Stimulated activated CD8-positive, alpha-beta memory T cell treated with anti-CD3 and anti-CD28 coated beads, Interleukin-12 subunit alpha, Interleukin-12 subunit beta, amount 100 ng/mL, for 24 hours (primary cell): ENCODE data around the gene ASF1B.

Experiments
- DNase-seq: peaks from one replicate; pipeline ENCODE4 v3.0.0-alpha.2; 2020; ENCODE audit errors: extremely low read depth

The ASF1B gene

GRCh38 chr19:14138576-14139265 is 2.3 kb upstream of the ASF1B start:
- DNase-seq: no peak

GRCh38 chr19:14135985-14136508 is 342 bp downstream of the ASF1B start:
- DNase-seq: no peak

- DNase-seq: no peak
These were observed 1.0 kb downstream of the ASF1B start for GRCh38 chr19:14135355-14135754.

- no peak for DNase-seq
These were observed 8.4 kb downstream of the ASF1B start for GRCh38 chr19:14127929-14128509.

- no peak for DNase-seq
These were observed 9.2 kb downstream of the ASF1B start for GRCh38 chr19:14127176-14127575.

GRCh38 chr19:14122924-14123323 is 13.5 kb downstream of the ASF1B start:
- DNase-seq: no peak

GRCh38 chr19:14120497-14120780 is 15.9 kb downstream of the ASF1B start:
- DNase-seq: no peak

GRCh38 chr19:14119644-14120496 is 16.5 kb downstream of the ASF1B start:
- DNase-seq: no peak

- no peak for DNase-seq
These were observed 17.2 kb downstream of the ASF1B start for GRCh38 chr19:14119146-14119545.

- no peak for DNase-seq
These were observed 18.0 kb downstream of the ASF1B start for GRCh38 chr19:14118165-14119051.

GRCh38 chr19:14117668-14118164 is 18.7 kb downstream of the ASF1B start, which contains the start of gene PRKACA:
Gene PRKACA (minus strand): TSS chr19:14117762. CDS start chr19:14117547, 215 bp downstream.
- DNase-seq: peak; percentile 98

GRCh38 chr19:14116918-14117578 is 19.3 kb downstream of the ASF1B start:
- no peak for DNase-seq

- no peak for DNase-seq
These were observed 19.9 kb downstream of the ASF1B start for GRCh38 chr19:14116525-14116917.

- no peak for DNase-seq
These were observed 20.6 kb downstream of the ASF1B start for GRCh38 chr19:14115756-14116155.

- no peak for DNase-seq
These were observed 21.5 kb downstream of the ASF1B start for GRCh38 chr19:14114854-14115253.

GRCh38 chr19:14114439-14114838 is 21.9 kb downstream of the ASF1B start:
- DNase-seq: no peak

GRCh38 chr19:14113762-14114414 is 22.5 kb downstream of the ASF1B start:
- DNase-seq: no peak

GRCh38 chr19:14112809-14113385 is 23.5 kb downstream of the ASF1B start:
- DNase-seq: no peak

- no peak for DNase-seq
These were observed 24.2 kb downstream of the ASF1B start for GRCh38 chr19:14112051-14112808.
